Duodenal mucosa (tissue), 2 donors: ENCODE data around the gene CD19.
"Not testable (repeated sequence)": the region's sequence is repeated elsewhere in the genome, so short reads cannot be mapped to it uniquely, and the experiment has no call there.

Experiments used
- H3K27ac ChIP-seq: one replicate; pipeline ENCODE4 v1.7.0; 2013; ENCODE audit warnings: low read depth, low read length
- H3K27me3 ChIP-seq, 2 donors: one replicate each; pipeline ENCODE4 v1.7.0; 2013; ENCODE audit warnings: low read length in 2 of 2, control low read depth in 1 of 2; ENCODE audit not compliant: insufficient read depth in 2 of 2, control insufficient read depth in 1 of 2
- H3K36me3 ChIP-seq, 2 donors: one replicate each; pipeline ENCODE4 v1.7.0; 2013; ENCODE audit warnings: low read length in 2 of 2, control low read depth in 1 of 2; ENCODE audit not compliant: insufficient read depth in 2 of 2, control insufficient read depth in 1 of 2
- H3K4me1 ChIP-seq, 2 donors: one replicate each; pipeline ENCODE4 v1.7.0; 2013; ENCODE audit warnings: low read length in 2 of 2, control low read depth in 1 of 2; ENCODE audit not compliant: insufficient read depth in 2 of 2, control insufficient read depth in 1 of 2
- H3K4me3 ChIP-seq, 2 donors: one replicate each; pipeline ENCODE4 v1.7.0; 2013; ENCODE audit warnings: low read length in 2 of 2, low read depth in 1 of 2
- H3K9ac ChIP-seq, 2 donors: one replicate each; pipeline ENCODE4 v1.7.0; 2013; ENCODE audit warnings: low read length in 2 of 2, low read depth in 1 of 2
- H3K9me3 ChIP-seq, 2 donors: one replicate each; pipeline ENCODE4 v1.7.0; 2013; ENCODE audit warnings: low read length in 2 of 2, control low read depth in 1 of 2; ENCODE audit not compliant: control insufficient read depth in 1 of 2

The CD19 gene

GRCh38 chr16:28958216-28958615, 26.4 kb downstream of the CD19 start:
- no peak overlapping the region for H3K4me3 ChIP-seq
- H3K4me1 ChIP-seq, result no peaks in the 10 kb centered on the region
- H3K36me3 ChIP-seq, result peaks cover 30 to 77% of the 10 kb centered on the region in 2 donors
- no peak overlapping the region for H3K27ac ChIP-seq
- no peaks in the 10 kb centered on the region for H3K9me3 ChIP-seq
- H3K27me3 ChIP-seq, result no peaks in the 10 kb centered on the region
- no peak overlapping the region for H3K9ac ChIP-seq

GRCh38 chr16:28958836-28959235, 27.1 kb downstream of the CD19 start:
- Histone ChIP-seq H3K27me3 (no peaks in the 10 kb centered on the region), H3K4me1 (no peaks in the 10 kb centered on the region), H3K4me3 (no peak overlapping the region), H3K27ac (no peak overlapping the region), H3K9me3 (no peaks in the 10 kb centered on the region), H3K36me3 (peaks cover 28 to 79% of the 10 kb centered on the region in 2 donors), H3K9ac (no peak overlapping the region)

- H3K4me1 ChIP-seq, result no peaks in the 10 kb centered on the region
- no peak overlapping the region for H3K27ac ChIP-seq
- H3K27me3 ChIP-seq, result no peaks in the 10 kb centered on the region
- no peak overlapping the region for H3K9ac ChIP-seq
- no peaks in the 10 kb centered on the region for H3K9me3 ChIP-seq
- H3K36me3 ChIP-seq, result peaks cover 18 to 50% of the 10 kb centered on the region in 2 donors
- no peak overlapping the region for H3K4me3 ChIP-seq
These were observed 32.3 kb downstream of the CD19 start for GRCh38 chr16:28964072-28964471.

GRCh38 chr16:28964496-28964895, 32.7 kb downstream of the CD19 start:
- no peaks in the 10 kb centered on the region for H3K9me3 ChIP-seq
- H3K27ac ChIP-seq, result no peak overlapping the region
- H3K4me3 ChIP-seq, result no peak overlapping the region
- H3K4me1 ChIP-seq, result no peaks in the 10 kb centered on the region
- H3K36me3 ChIP-seq, result peaks cover 16 to 48% of the 10 kb centered on the region in 2 donors
- H3K9ac ChIP-seq, result no peak overlapping the region
- H3K27me3 ChIP-seq, result no peaks in the 10 kb centered on the region

GRCh38 chr16:28967156-28967555, 35.4 kb downstream of the CD19 start:
- H3K9me3 ChIP-seq, result no peaks in the 10 kb centered on the region
- H3K4me1 ChIP-seq, result no peaks in the 10 kb centered on the region
- peaks cover 10 to 33% of the 10 kb centered on the region in 2 donors for H3K36me3 ChIP-seq
- no peak overlapping the region for H3K9ac ChIP-seq
- H3K4me3 ChIP-seq, result no peak overlapping the region
- H3K27ac ChIP-seq, result no peak overlapping the region
- H3K27me3 ChIP-seq, result no peaks in the 10 kb centered on the region

GRCh38 chr16:28969696-28970095, 37.9 kb downstream of the CD19 start:
- not testable (repeated sequence) for H3K27ac ChIP-seq, H3K36me3 ChIP-seq, H3K9me3 ChIP-seq, H3K4me1 ChIP-seq, H3K4me3 ChIP-seq, H3K9ac ChIP-seq, H3K27me3 ChIP-seq

- Histone ChIP-seq H3K4me3 (peak overlapping the region; percentile 99 to 100), H3K36me3 (peaks cover 0 to 14% of the 10 kb centered on the region in 2 donors), H3K9me3 (no peaks in the 10 kb centered on the region), H3K4me1 (peaks cover 16 to 22% of the 10 kb centered on the region in 2 donors), H3K9ac (peak overlapping the region; percentile 76 to 83), H3K27ac (peak overlapping the region; percentile 73), H3K27me3 (no peaks in the 10 kb centered on the region)
These were observed 42.3 kb downstream of the CD19 start for GRCh38 chr16:28974007-28974436.

- Histone ChIP-seq H3K27me3 (no peaks in the 10 kb centered on the region), H3K9me3 (no peaks in the 10 kb centered on the region), H3K36me3 (peaks cover 0 to 16% of the 10 kb centered on the region in 2 donors), H3K27ac (peak within 1 kb of the TSS; percentile 73), H3K9ac (peak within 1 kb of the TSS; percentile 83 to 95), H3K4me3 (peak within 1 kb of the TSS; percentile 99 to 100), H3K4me1 (peaks cover 16 to 22% of the 10 kb centered on the region in 2 donors)
These were observed 42.8 kb downstream of the CD19 start, which contains the start of gene SPNS1 for GRCh38 chr16:28974437-28975157. SPNS1 (plus strand) TSS chr16:28974778; CDS start chr16:28975152, 374 bp downstream.

- no peaks in the 10 kb centered on the region for H3K9me3 ChIP-seq
- H3K4me1 ChIP-seq, result peaks cover 16 to 22% of the 10 kb centered on the region in 2 donors
- peak overlapping the region; percentile 99 to 100 for H3K4me3 ChIP-seq
- no peak overlapping the region for H3K27ac ChIP-seq
- H3K27me3 ChIP-seq, result no peaks in the 10 kb centered on the region
- peaks cover 0 to 16% of the 10 kb centered on the region in 2 donors for H3K36me3 ChIP-seq
- peak overlapping the region; percentile 83 to 95 for H3K9ac ChIP-seq
These were observed 43.4 kb downstream of the CD19 start for GRCh38 chr16:28975158-28975599.

GRCh38 chr16:28977703-28978662, 46.2 kb downstream of the CD19 start:
- Histone ChIP-seq H3K27ac (no peak overlapping the region), H3K4me1 (peaks cover 16 to 22% of the 10 kb centered on the region in 2 donors), H3K4me3 (no peak overlapping the region), H3K36me3 (peaks cover 18 to 37% of the 10 kb centered on the region in 2 donors), H3K9me3 (no peaks in the 10 kb centered on the region), H3K9ac (no peak overlapping the region), H3K27me3 (no peaks in the 10 kb centered on the region)
